NOMO-1 (cell line): ENCODE measurements around the gene FOXP3.

ENCODE experiments used
- DNase-seq, 2 experiments: peaks; one replicate each; lab custom pipeline; 2025; ENCODE audit not compliant: unreplicated experiment in 2 of 2; lab: John Stamatoyannopoulos, UW

The FOXP3 gene

DNA sequence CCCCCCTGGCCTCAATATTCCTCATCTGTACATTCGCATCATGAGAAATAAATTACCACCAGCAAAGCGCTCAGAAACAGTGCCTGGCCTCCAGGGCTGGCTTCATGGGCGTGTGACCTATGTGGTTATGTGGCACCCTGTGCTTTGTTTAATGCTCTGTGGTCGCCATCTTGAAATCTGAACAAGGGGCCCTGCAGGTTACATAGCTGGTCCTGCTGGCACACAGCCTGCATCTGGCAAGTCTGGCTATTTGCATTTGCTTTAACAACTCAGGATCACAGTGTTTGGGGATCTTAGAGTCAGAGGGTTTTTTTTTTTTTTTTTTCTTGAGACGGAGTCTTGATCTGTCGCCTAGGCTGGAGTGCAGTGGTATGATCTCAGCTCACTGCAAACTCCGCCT lies 9.9 kb downstream of the FOXP3 start:
- no peak for DNase-seq

DNA sequence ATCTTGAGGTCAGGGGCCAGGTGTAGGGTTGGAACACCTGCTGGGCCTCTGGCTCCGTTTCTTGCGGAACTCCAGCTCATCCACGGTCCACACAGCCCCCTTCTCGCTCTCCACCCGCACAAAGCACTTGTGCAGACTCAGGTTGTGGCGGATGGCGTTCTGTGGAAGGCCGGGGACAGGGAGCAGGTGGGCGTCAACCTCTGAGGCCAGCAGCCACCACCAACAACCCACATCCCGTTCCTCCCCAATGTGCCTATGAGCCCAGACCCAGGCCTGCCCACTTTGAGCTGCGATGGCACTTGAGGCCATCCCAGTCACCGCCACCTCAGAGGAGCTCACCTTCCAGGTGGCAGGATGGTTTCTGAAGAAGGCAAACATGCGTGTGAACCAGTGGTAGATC lies 13.2 kb downstream of the FOXP3 start:
- no peak for DNase-seq

DNA sequence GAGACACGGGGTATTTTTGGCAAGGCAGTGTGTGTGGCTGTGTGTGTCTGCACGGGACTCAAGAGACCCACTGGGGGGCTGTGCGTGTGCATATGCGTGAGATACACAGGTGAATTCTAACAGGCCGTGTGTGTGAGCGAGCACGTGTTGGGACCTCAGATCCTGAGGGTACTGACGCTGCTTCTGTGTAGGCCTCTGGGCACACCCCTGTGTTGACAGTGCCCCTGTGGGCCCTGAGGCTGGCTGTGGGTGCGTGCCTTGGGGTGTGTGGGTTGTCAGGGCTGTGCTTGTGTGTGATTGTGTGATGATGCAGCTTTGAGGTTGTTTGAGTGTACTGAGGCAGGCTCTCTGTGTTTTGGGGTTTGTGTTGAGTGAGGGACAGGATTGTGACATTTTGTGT lies 13.9 kb downstream of the FOXP3 start:
- DNase-seq, result no peak

DNA sequence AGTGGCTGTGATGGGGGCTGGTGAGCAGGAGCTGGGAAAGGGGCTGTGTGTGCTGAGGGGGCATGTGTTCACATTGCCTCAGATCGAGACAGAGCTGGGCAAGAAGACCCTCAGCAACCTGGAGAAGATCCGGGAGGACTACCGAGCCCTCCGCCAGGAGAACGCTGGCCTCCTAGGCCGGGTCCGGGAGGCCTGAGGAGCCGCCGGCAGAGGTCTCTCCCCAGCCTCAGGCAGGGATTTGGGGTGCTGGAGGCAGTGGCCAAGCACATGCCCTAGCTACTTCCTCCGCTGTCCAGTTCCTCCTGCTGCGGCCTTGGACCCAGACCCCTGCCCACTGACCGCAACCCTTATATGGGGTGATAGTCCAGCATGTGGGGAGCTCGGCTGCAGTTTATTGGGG lies 14.4 kb downstream of the FOXP3 start:
- DNase-seq, result no peak

DNA sequence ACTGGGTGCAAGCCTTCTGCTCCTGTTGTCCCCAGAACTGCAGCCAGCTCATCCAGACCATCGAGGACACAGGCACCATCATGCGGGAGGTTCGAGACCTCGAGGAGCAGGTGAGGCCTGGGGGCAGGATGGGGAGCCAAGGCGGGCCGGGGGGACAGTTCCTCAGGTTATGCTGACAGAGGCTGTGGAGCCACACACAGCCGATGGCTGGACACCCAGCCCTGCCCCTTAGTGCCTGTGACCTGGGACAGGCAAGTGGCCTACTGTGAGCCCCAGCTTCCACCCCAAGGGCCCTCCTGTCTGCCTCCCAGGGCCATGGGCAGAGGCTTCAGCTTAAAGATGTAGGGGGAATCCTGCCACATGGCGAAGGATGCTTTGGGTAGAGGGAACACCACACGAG lies 14.9 kb downstream of the FOXP3 start:
- no peak for DNase-seq

DNA sequence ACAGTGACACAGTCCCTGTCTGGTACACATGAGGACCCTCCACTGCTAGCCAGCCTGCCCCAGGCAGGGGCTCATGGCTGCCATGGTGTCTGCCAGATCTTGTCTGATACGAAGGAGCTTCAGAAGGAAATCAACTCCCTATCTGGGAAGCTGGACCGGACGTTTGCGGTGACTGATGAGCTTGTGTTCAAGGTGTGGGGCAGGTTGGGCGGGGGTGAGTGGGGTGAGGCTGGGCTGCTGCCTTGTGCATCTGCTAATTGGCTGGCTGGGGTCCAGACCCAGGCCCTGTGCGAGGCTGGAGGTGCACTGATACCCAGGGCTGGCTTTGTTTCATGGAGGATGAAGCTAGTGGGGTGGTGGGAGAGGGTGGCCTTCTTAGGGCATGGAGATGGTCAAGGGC lies 15.4 kb downstream of the FOXP3 start:
- DNase-seq, result no peak

DNA sequence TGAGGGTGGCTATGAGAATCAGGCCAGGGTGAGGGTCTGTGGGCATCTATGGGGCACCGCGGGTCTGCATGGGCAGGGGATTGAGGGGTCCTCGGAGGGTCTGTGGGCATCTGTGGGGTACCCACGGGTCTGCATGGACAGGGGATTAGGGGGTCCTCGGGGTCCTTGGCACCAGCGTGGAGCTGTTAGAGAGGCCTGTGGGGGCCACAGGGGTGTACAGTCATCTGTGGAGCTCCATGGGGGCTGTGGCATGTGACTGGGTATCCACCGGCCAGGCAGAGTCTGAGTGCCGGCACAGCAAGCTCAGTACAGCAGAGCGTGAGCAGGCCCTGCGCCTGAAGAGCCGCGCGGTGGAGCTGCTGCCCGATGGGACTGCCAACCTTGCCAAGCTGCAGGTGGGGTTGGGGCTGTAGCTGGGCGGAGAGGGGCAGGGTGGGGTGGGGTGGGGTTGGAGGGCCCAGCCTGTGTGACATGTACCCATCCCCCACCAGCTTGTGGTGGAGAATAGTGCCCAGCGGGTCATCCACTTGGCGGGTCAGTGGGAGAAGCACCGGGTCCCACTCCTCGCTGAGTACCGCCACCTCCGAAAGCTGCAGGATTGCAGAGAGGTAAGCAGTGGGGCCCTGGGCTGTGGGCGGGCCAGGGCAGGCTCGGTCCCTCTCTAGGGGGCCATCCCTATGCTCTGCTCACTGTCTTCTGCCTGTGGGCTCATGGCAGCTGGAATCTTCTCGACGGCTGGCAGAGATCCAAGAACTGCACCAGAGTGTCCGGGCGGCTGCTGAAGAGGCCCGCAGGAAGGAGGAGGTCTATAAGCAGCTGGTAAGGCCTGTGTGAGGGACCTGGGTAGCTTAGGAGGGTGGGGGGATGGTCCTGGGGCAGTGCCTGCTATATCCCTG lies 16.3 kb downstream of the FOXP3 start:
- no peak for DNase-seq

DNA sequence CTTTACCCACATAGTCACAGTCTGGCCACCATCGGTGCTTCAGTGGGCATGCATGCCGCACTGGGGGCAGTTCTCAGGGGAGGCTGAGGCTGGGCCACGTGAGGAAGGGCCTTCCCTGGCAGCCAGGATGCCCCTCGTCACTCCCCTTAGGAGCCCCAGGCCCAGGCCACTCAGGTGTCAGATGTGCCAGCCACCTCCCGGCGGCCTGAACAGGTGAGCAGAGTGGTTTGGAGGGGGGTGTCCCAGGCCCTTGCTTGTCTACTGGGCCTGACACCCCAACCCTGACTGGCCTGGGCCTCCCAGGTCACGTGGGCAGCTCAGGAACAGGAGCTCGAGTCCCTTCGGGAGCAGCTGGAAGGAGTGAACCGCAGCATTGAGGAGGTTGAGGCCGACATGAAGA lies 17.2 kb downstream of the FOXP3 start:
- no peak for DNase-seq

DNA sequence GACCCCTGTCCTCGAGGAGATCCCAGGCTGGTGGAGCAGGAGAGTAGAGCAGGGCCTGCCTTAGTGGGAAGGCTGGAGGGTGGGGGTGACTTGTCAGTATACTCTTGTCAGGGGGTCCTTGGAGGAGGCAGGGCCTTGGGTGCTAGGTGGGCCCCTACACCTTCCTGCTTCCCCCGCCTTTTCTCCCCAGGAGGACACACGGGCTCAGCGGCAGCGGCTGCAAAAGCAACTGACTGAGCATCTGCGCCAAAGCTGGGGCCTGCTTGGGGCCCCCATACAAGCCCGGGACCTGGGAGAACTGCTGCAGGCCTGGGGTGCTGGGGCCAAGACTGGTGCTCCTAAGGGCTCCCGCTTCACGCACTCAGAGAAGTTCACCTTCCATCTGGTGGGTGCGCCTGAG lies 18.0 kb downstream of the FOXP3 start:
- DNase-seq, result no peak

DNA sequence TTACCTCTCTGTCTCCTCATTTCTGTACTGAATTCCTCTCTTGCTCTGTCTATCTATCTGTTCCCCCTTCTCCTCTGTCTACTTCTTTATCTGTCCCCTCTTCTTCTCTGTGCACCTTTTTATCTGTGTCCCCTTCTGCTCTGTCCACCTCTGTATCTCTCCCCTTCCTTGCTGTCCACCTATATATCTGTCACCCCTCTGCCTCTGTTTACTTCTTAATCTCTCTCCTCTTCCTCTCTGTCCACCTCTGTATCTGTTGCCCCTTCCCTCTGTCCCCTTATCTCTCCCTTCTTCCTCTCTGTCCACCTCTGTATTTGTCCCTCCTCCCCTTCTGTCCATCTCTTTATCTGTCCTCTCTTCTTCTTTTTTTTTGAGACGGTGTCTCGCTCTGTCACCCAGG lies 20.3 kb downstream of the FOXP3 start:
- no peak for DNase-seq

DNA sequence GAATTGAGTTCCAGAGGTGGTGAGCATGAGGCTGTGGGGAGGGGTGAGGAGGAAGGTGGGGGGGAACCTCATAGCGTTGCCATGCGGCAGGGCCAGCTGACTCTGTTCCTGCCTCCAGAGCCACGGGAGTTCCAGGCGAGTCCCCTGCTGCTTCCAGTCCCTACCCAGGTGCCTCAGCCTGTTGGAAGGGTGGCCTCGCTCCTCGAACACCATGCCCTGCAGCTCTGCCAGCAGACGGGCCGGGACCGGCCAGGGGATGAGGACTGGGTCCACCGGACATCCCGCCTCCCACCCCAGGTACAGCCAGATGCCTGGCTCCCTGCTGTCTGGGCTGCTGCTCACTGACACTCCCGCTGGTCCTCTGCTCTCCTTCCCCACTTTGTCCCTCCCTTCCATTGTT lies 21.3 kb downstream of the FOXP3 start:
- DNase-seq, result no peak

DNA sequence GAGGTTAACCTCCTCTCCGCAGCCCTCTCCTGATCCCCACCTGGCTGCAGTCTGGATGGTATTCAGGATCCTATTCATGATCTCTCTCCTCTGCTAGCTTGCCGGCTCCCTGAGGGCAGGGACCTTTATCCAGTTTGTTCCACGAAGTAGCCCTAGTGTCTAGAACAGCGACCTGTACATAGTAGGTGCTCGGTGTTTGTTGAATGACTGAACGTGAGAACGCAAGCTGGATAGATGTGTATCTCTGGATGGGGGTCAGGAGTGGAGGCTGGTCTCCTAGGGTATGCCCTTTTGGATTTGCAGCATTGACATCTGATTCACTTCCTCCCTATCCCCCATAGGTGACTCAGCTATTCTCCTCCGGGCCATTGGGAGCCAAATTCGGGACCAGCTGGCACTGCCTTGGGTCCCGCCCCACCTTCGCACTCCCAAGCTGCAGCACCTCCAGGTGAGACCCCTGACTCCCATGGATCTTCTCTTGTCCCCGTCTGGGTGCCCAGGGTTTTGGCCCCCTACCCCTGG lies 21.9 kb downstream of the FOXP3 start:
- no peak for DNase-seq

DNA sequence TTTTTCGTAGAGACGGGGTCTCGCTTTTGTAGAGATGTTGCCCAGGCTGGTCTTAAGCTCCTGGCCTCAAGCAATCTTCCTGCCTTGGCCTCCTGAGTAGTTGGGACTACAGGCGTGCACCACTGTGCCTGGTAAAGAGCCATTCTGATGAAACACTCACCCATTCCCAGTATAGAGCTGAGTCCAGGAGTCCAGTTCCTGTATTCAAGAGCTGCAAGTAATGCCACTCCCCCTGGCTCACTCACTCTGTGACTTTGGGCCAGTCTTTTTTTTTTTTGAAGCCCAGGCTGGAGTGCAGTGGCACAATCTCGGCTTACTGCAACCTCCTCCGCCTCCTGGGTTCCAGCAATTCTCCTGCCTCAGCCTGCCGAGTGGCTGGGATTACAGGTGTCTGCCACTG lies 25.8 kb downstream of the FOXP3 start:
- no peak for DNase-seq

DNA sequence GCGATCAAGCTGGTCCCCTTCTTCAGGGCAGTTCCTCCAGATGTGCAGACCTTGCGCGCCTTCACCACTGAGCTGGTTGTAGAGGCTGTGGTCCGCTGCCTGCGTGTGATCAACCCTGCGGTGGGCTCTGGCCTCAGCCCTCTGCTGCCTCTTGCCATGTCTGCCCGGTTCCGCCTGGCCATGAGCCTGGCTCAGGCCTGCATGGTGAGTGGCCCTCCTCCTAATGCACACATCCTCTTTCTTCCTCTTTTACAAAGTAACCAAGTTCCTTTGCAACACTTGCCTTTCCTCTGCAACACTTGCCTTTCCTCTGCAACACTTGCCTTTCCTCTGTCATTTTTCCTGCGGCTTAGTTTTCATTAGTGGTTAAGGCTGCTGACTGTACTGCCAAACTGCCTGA lies 27.4 kb downstream of the FOXP3 start:
- DNase-seq, result peak; percentile 73 to 77

DNA sequence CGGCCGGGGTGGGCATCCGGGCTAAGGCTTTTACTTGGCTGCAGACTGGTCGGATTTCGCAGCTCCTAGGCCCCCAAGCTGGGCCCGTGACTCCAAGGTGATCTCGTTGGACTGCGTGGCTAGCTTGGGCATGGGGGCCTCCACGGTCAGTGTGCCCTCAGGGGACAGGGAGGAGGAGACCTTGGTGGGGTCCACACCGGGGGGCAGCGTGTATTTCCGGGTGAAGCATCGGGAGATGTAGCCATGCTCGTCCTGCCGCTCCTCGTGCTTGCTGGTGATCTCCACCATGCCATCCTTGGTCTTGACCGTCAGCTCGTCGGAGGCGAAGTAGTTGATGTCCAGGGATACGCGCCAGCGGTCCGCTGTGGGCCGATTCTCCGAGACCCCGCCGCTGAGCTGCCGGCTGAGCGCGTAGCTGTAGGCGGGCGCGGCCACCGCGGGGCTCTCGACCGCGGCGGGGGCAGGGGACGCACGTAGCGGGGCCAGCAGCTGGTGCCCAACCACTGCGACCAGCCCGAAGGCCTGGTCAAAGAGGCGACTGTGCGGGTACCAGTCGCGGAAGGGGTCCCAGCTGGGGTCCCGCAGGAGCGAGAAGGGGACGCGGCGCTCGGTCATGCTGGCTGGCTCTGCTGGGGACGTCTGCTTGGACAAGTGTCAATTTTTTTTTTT lies 30.5 kb downstream of the FOXP3 start:
- no peak for DNase-seq

DNA sequence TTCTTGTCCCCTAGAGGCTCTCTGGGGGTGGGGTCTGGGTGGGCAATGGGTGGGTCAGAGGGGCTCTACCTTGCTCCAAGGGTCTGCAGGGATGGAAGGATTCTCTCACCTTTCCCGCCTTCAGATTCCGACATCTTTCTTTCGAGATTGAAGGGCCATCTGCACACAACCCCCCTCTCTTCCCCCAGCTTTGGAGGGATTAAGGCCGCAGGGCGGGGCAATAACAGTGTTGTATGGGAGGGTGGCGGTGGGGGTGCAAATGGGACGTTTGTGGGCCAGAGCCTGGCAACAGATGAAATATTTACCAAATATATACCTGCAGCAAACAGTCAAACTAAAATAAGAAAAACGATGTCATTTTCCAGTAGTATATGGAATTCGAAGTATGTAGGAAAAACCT lies 31.3 kb downstream of the FOXP3 start, which contains the start of gene CACNA1F:
CACNA1F (minus strand) TSS at position 165 of the 400 bp plus-strand sequence; CDS start at position 134, 31 bp downstream.
- DNase-seq, result no peak

DNA sequence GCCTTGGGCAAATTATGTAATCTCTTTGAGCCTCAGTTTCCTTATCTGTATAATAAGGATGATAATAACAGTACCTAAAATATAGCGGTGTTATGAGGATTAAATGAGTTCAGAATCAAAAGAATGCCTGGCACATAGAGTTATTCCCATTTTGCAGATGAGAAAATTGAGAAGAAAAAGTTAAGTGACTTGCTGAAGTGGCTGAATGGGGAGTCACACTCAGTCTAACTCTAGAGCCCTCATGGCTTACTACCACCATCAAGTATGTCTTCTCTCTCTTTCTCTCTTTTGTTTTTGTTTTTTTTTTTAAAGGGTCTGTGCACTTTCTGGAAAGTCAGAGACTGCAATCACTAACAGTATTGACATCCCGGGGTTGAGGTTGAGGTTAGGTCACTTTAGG lies 32.0 kb downstream of the FOXP3 start:
- DNase-seq, result no peak

DNA sequence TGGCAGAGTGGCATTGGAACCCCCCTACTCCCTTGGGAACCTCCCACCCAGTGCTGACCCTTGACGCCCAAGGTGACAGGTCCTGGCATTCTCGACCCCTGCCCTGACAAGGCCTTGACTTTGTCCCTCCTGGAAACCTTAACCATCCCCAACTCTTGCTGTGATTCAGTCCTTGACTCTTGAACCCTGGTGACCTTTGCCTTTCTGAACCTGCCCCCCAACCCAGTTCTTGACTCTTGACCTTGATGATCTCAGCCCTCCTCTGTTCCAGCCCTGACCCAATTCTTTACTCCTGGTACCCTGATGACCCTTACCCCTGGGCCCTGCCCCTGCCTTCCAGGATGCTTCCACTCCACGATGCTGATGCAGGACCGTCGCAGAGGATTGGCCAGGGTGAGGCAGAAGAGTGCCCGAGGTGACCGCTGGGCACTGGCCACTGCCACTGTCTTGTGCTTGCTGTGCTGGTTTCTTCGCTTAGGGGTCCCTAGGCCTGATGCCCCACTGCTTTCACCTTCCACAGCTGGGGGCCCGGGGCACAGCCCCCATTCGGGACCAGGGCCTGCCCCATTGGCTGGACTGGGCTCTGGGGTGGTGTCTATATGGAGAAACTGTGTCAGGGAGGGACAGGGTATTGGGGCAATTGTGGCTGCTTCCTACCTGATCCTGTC lies 33.0 kb downstream of the FOXP3 start:
- no peak for DNase-seq

DNA sequence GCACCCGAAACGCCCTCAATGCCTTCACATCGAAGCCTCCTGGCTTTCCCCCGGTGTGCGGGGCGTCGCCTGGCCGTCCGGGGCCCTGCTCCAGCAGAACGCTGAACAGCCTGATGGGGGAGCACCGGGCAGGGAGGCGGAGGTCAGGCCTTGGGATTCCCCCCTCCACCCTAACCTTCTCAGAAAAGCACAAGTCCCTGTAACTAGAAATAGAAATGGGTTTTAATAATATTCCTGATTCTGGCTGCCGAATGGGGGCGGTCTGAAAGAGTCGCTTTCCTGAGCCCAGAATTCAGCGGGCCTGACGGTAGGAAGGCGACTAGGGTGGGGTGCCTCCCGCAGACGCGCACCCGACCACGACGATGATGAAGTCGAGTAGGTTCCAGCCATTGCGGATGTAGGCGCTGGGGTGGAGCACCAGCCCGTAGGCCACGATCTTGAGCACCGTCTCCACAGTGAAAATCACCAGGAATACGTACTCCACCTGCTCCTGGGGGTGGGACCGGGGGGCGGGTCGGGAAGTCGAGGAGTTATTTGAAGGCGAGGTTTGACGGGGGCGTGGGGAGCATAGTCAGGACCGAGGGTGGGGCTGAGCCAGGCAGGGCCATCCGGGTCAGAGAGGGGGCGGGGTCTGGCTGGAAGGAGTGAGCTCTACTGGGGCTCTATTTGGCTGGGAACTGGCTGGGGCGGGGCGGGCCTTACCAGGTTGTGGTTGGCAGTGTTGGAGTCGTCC lies 33.8 kb downstream of the FOXP3 start:
- peak; percentile 23 to 31 for DNase-seq

DNA sequence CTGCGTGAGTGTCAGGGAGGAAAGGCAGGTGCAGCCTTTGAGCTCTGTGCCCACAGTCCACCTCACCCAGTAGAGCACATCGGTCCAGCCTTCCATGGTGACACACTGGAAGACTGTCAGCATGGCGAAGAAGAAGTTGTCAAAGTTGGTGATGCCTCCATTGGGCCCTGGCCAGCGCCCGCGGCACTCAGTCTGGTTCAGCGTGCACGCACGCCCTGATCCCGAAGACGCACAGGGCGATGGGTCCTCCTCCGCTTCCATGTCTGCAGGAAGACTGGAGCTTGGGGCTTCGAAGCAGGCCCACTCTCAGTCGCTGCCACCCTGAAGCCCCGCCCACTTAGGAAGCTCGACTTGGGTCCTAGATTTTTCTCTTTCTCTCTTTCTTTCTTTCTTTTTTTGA lies 36.3 kb downstream of the FOXP3 start:
- no peak for DNase-seq

DNA sequence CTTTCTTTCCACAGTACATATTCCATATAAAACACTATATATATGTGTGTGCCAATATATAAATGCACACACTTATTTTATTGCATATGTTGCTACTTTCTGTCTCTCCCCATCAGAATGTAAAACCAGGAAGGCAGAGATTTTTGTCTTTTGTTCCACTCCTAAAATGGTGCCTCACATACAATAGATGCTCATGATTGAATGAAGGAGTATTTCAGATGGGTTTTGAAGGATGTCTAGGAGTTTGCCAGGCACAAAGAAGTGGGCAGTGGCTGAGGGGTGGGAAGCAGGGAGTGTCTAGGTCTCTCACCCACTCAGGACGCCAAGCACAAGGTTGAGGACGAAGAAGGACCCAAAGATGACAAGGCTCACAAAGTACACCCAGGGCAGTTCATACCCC lies 36.8 kb downstream of the FOXP3 start:
- DNase-seq, result no peak
